ENCODE results near the gene ATP13A3.

Gene ATP13A3

DNA sequence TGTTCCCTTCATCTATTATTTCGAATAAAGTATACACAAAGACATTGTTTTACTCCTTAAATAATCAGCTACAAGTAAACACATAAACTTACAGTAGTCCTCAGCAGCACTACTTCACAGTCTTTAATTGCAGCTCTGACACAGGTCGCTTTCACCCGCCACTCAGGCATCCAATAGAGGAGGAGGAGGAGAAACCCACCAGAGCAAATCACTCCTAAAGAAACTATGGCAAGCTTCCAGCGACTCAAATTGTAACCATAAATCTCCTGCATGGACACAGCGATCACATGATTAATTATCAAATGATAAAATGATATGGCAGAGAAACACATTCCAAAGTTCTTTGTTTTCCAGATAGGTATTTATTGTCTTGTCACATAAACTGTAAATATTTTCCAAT, 26.2 kb downstream of the ATP13A3 start:
- POLR2A ChIA-PET, result no interaction called here
- no peaks in the 10 kb centered on the region for H3K4me1 ChIP-seq (ENCODE audit: control extremely low read depth in 1 of 4, control insufficient read depth in 4 of 4, insufficient read depth in 4 of 4, low read length in 3 of 4)
- no peak overlapping the region for H3K27ac ChIP-seq (ENCODE audit: insufficient read depth in 1 of 2, low read depth in 1 of 2, low read length in 2 of 2, poor library complexity in 1 of 2, severe bottlenecking in 2 of 2)
- no peak for DNase-seq
- H3K27me3 ChIP-seq (replicated peaks in 2 of 5; ENCODE audit: control insufficient read depth in 4 of 5, insufficient read depth in 5 of 5, low read length in 4 of 5), result no peaks in the 10 kb centered on the region
- WGBS (ENCODE audit: insufficient coverage), result 100% methylated on average over 3 of the region's 5 CpGs
- peaks cover 6 to 14% (median 11%) of the 10 kb centered on the region in 4 experiments for H3K36me3 ChIP-seq (ENCODE audit: control insufficient read depth in 4 of 4, insufficient read depth in 4 of 4, low read length in 3 of 4)
- no peak overlapping the region for H3K4me3 ChIP-seq (ENCODE audit: control insufficient read depth in 1 of 7, extremely low read depth in 1 of 7, insufficient read depth in 4 of 7, low read depth in 2 of 7, low read length in 6 of 7)
- no peaks in the 10 kb centered on the region for H3K9me3 ChIP-seq (ENCODE audit: control extremely low read depth in 1 of 5, control insufficient read depth in 4 of 5, insufficient read depth in 2 of 5, low read depth in 1 of 5, low read length in 4 of 5)
- CTCF ChIA-PET, result no interaction called here

DNA sequence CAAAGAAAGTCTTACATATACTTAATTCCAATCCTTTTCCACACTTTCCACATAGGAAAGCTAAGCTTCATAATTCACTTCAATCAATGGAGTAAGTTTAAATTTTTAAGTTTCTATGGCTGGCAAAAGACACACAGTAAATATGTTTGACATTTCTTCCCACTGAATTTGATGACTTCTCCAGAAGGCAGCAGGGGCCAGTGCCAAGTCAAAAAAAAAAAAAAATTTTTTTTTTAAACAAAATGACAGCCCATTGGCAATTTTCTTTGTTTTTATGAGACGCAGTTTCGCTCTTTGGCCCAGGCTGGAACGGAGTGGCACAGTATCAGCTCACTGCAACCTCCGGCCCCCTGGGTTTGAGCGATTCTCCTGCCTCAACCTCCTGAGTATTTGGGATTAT, 28.7 kb downstream of the ATP13A3 start:
- CTCF ChIA-PET, result no interaction called here

DNA sequence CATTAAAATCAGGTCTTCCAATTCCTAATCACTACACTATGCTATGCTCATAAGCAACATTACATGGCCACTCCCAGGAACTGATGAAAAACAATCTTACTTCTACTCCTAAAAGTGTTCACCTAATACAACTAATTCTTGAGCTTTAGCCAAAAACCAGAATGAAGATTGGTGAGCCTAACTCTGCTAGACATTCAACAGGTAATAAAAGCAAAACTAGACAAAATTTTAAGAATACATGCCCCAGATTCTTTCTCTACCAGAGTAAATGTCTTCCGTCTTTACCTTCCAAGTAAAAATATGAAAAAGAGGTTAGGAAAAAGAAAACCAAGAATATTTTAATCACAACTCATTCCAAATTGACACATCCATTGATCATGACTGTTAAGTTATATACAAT, 31.3 kb downstream of the ATP13A3 start:
- H3K36me3 ChIP-seq (ENCODE audit: control insufficient read depth in 4 of 4, insufficient read depth in 4 of 4, low read length in 3 of 4), result peaks cover 15 to 41% (median 28%) of the 10 kb centered on the region in 4 experiments

More for the DNA sequence above, 28.7 kb downstream of the ATP13A3 start:
- DNase-seq, result no peak
- 100% methylated on average over 2 of the region's 5 CpGs for WGBS (ENCODE audit: insufficient coverage)
- H3K36me3 ChIP-seq (ENCODE audit: control insufficient read depth in 4 of 4, insufficient read depth in 4 of 4, low read length in 3 of 4), result peaks cover 11 to 28% (median 17%) of the 10 kb centered on the region in 4 experiments
- no peaks in the 10 kb centered on the region for H3K9me3 ChIP-seq (ENCODE audit: control extremely low read depth in 1 of 5, control insufficient read depth in 4 of 5, insufficient read depth in 2 of 5, low read depth in 1 of 5, low read length in 4 of 5)
- H3K4me3 ChIP-seq (ENCODE audit: control insufficient read depth in 1 of 7, extremely low read depth in 1 of 7, insufficient read depth in 4 of 7, low read depth in 2 of 7, low read length in 6 of 7), result no peak overlapping the region
- H3K4me1 ChIP-seq (ENCODE audit: control extremely low read depth in 1 of 4, control insufficient read depth in 4 of 4, insufficient read depth in 4 of 4, low read length in 3 of 4), result no peaks in the 10 kb centered on the region
- no peak overlapping the region for H3K27ac ChIP-seq (ENCODE audit: insufficient read depth in 1 of 2, low read depth in 1 of 2, low read length in 2 of 2, poor library complexity in 1 of 2, severe bottlenecking in 2 of 2)
- POLR2A ChIA-PET, result no interaction called here
- no peaks in the 10 kb centered on the region for H3K27me3 ChIP-seq (replicated peaks in 2 of 5; ENCODE audit: control insufficient read depth in 4 of 5, insufficient read depth in 5 of 5, low read length in 4 of 5)

DNA sequence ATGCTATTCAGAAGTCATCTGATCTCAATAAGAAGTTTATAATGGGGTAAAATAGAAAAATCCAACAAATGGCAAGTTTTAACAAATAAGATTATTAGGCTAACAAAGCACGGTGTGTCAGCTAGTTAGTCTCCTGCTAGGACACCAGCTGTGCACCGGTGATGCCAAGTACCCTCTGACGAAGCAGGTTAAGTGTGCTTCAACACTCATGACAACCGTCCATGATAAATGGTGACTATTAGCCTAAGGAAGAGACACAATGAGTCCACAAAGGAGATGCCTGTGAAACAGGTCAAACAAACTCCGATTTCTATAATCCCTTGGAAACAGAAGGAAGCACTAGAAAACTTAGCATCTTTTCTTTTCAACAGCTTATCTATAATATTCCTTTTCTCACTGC, 36.5 kb downstream of the ATP13A3 start:
- Histone ChIP-seq H3K36me3 (ENCODE audit: control insufficient read depth in 4 of 4, insufficient read depth in 4 of 4, low read length in 3 of 4) (peaks cover 25 to 75% (median 48%) of the 10 kb centered on the region in 4 experiments), H3K27me3 (replicated peaks in 2 of 5; ENCODE audit: control insufficient read depth in 4 of 5, insufficient read depth in 5 of 5, low read length in 4 of 5) (no peaks in the 10 kb centered on the region), H3K4me1 (ENCODE audit: control extremely low read depth in 1 of 4, control insufficient read depth in 4 of 4, insufficient read depth in 4 of 4, low read length in 3 of 4) (no peaks in the 10 kb centered on the region), H3K27ac (ENCODE audit: insufficient read depth in 1 of 2, low read depth in 1 of 2, low read length in 2 of 2, poor library complexity in 1 of 2, severe bottlenecking in 2 of 2) (no peak overlapping the region), H3K4me3 (ENCODE audit: control insufficient read depth in 1 of 7, extremely low read depth in 1 of 7, insufficient read depth in 4 of 7, low read depth in 2 of 7, low read length in 6 of 7) (no peak overlapping the region), H3K9me3 (ENCODE audit: control extremely low read depth in 1 of 5, control insufficient read depth in 4 of 5, insufficient read depth in 2 of 5, low read depth in 1 of 5, low read length in 4 of 5) (no peaks in the 10 kb centered on the region)
- ChIA-PET CTCF (no interaction called here), POLR2A (no interaction called here)
- WGBS (ENCODE audit: insufficient coverage), result 99% methylated on average over 5 of the region's 5 CpGs
- DNase-seq, result no peak

More for the DNA sequence above, 31.3 kb downstream of the ATP13A3 start:
- Histone ChIP-seq H3K27ac (ENCODE audit: insufficient read depth in 1 of 2, low read depth in 1 of 2, low read length in 2 of 2, poor library complexity in 1 of 2, severe bottlenecking in 2 of 2) (no peak overlapping the region), H3K4me3 (ENCODE audit: control insufficient read depth in 1 of 7, extremely low read depth in 1 of 7, insufficient read depth in 4 of 7, low read depth in 2 of 7, low read length in 6 of 7) (no peak overlapping the region), H3K27me3 (replicated peaks in 2 of 5; ENCODE audit: control insufficient read depth in 4 of 5, insufficient read depth in 5 of 5, low read length in 4 of 5) (no peaks in the 10 kb centered on the region), H3K4me1 (ENCODE audit: control extremely low read depth in 1 of 4, control insufficient read depth in 4 of 4, insufficient read depth in 4 of 4, low read length in 3 of 4) (no peaks in the 10 kb centered on the region), H3K9me3 (ENCODE audit: control extremely low read depth in 1 of 5, control insufficient read depth in 4 of 5, insufficient read depth in 2 of 5, low read depth in 1 of 5, low read length in 4 of 5) (no peaks in the 10 kb centered on the region)
- no CpG with 5 or more reads among the region's 1 CpG for WGBS (ENCODE audit: insufficient coverage)
- no peak for DNase-seq
- ChIA-PET POLR2A (no interaction called here), CTCF (interaction anchor here (1.1 kb wide), 1 partner anchor 14 kb away, joined by 4 read pairs; no protein-coding TSS in a partner anchor)

DNA sequence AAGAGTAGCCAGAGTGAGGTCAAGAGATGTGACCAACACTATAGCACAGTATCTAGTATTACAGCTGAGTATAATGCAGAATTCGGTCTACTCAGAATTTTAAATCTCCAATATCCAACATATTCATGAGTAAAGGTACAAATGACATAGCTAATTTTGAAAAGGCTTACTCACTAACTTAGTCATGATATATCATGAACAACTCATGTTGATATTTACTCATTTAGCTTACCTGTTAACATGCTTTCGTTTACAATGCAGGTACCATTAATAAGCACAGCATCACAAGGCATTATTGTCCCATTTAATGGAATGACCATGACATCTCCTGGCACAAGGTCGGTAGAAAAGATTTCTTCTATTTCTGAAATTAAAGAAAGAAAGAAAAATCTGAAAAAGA, 36.9 kb downstream of the ATP13A3 start:
- WGBS (ENCODE audit: insufficient coverage), result no CpG with 5 or more reads among the region's 3 CpGs
- no peaks in the 10 kb centered on the region for H3K9me3 ChIP-seq (ENCODE audit: control extremely low read depth in 1 of 5, control insufficient read depth in 4 of 5, insufficient read depth in 2 of 5, low read depth in 1 of 5, low read length in 4 of 5)
- DNase-seq, result no peak
- CTCF ChIA-PET, result interaction anchor here (0.7 to 1.1 kb wide), 2 partner anchors 106 to 108 kb away, joined by 4 to 5 read pairs; no protein-coding TSS in a partner anchor
- H3K27ac ChIP-seq (ENCODE audit: insufficient read depth in 1 of 2, low read depth in 1 of 2, low read length in 2 of 2, poor library complexity in 1 of 2, severe bottlenecking in 2 of 2), result no peak overlapping the region
- POLR2A ChIA-PET, result interaction anchor here (0.9 kb wide), 1 partner anchor 25 kb away, joined by 5 read pairs; no protein-coding TSS in a partner anchor
- H3K4me3 ChIP-seq (ENCODE audit: control insufficient read depth in 1 of 7, extremely low read depth in 1 of 7, insufficient read depth in 4 of 7, low read depth in 2 of 7, low read length in 6 of 7), result no peak overlapping the region
- H3K36me3 ChIP-seq (ENCODE audit: control insufficient read depth in 4 of 4, insufficient read depth in 4 of 4, low read length in 3 of 4), result peaks cover 25 to 75% (median 50%) of the 10 kb centered on the region in 4 experiments
- H3K4me1 ChIP-seq (ENCODE audit: control extremely low read depth in 1 of 4, control insufficient read depth in 4 of 4, insufficient read depth in 4 of 4, low read length in 3 of 4), result no peaks in the 10 kb centered on the region
- H3K27me3 ChIP-seq (replicated peaks in 2 of 5; ENCODE audit: control insufficient read depth in 4 of 5, insufficient read depth in 5 of 5, low read length in 4 of 5), result no peaks in the 10 kb centered on the region

DNA sequence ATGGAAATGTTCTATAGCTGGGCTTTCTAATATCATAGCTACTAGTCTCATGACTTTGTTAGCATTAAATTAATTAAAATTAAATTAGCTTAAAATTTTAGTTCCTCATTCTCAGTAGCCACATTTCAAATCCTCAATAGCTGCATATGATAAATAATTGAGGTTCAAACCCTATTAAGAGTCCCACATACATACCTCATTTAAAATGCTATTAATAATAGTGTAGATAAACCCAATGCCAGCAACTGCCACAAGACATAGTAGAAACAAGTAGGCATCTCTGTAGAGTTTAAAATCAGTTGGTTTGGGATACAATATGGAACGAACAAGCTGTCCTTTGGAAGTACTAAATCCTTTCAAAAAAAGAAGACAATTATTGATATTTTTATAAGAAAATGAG, 39.1 kb downstream of the ATP13A3 start:
- H3K27me3 ChIP-seq (replicated peaks in 2 of 5; ENCODE audit: control insufficient read depth in 4 of 5, insufficient read depth in 5 of 5, low read length in 4 of 5), result no peaks in the 10 kb centered on the region
- no peak overlapping the region for H3K4me3 ChIP-seq (ENCODE audit: control insufficient read depth in 1 of 7, extremely low read depth in 1 of 7, insufficient read depth in 4 of 7, low read depth in 2 of 7, low read length in 6 of 7)
- POLR2A ChIA-PET, result no interaction called here
- DNase-seq, result no peak
- no peak overlapping the region for H3K27ac ChIP-seq (ENCODE audit: insufficient read depth in 1 of 2, low read depth in 1 of 2, low read length in 2 of 2, poor library complexity in 1 of 2, severe bottlenecking in 2 of 2)
- peaks cover 26 to 72% (median 46%) of the 10 kb centered on the region in 4 experiments for H3K36me3 ChIP-seq (ENCODE audit: control insufficient read depth in 4 of 4, insufficient read depth in 4 of 4, low read length in 3 of 4)
- CTCF ChIA-PET, result interaction anchor here (0.6 to 1.7 kb wide), 7 partner anchors 23 to 272 kb away, joined by 3 to 4 read pairs (median 3); no protein-coding TSS in a partner anchor
- WGBS (ENCODE audit: insufficient coverage), result no CpG with 5 or more reads among the region's 1 CpG
- no peaks in the 10 kb centered on the region for H3K9me3 ChIP-seq (ENCODE audit: control extremely low read depth in 1 of 5, control insufficient read depth in 4 of 5, insufficient read depth in 2 of 5, low read depth in 1 of 5, low read length in 4 of 5)
- H3K4me1 ChIP-seq (ENCODE audit: control extremely low read depth in 1 of 4, control insufficient read depth in 4 of 4, insufficient read depth in 4 of 4, low read length in 3 of 4), result no peaks in the 10 kb centered on the region

DNA sequence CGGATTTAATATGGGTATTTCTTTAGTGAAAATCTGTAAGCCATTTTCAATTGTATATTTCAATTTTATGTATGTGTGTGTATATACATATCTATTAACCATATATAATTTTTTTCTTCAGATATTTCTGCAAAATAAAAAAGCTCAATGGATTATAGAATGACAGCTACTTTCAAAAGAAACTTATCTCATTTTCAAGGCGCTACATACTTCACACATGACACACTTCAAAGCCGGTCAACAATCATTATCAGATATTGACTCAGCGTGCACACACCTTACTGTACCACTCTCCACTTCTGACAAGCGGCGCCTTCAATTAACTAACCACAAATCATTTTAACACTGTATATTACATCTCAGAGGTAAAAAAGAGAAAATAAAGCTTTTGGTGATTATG, 39.6 kb downstream of the ATP13A3 start:
- Histone ChIP-seq H3K27ac (ENCODE audit: insufficient read depth in 1 of 2, low read depth in 1 of 2, low read length in 2 of 2, poor library complexity in 1 of 2, severe bottlenecking in 2 of 2) (no peak overlapping the region), H3K36me3 (ENCODE audit: control insufficient read depth in 4 of 4, insufficient read depth in 4 of 4, low read length in 3 of 4) (peaks cover 26 to 74% (median 44%) of the 10 kb centered on the region in 4 experiments), H3K4me1 (ENCODE audit: control extremely low read depth in 1 of 4, control insufficient read depth in 4 of 4, insufficient read depth in 4 of 4, low read length in 3 of 4) (no peaks in the 10 kb centered on the region), H3K27me3 (replicated peaks in 2 of 5; ENCODE audit: control insufficient read depth in 4 of 5, insufficient read depth in 5 of 5, low read length in 4 of 5) (no peaks in the 10 kb centered on the region), H3K9me3 (ENCODE audit: control extremely low read depth in 1 of 5, control insufficient read depth in 4 of 5, insufficient read depth in 2 of 5, low read depth in 1 of 5, low read length in 4 of 5) (no peaks in the 10 kb centered on the region), H3K4me3 (ENCODE audit: control insufficient read depth in 1 of 7, extremely low read depth in 1 of 7, insufficient read depth in 4 of 7, low read depth in 2 of 7, low read length in 6 of 7) (no peak overlapping the region)
- POLR2A ChIA-PET, result no interaction called here
- 100% methylated on average over 1 of the region's 6 CpGs for WGBS (ENCODE audit: insufficient coverage)
- DNase-seq, result no peak
- CTCF ChIA-PET, result interaction anchor here (0.6 to 1.7 kb wide), 7 partner anchors 22 to 273 kb away, joined by 3 to 4 read pairs (median 3); no protein-coding TSS in a partner anchor

Measured in common myeloid progenitor, CD34-positive (primary cell).